GM18909 (cell line): ENCODE results near the gene NKIRAS2.

Source experiments
- ATAC-seq: cut with Tn5 transposase; IDR thresholded peaks from one replicate; pipeline ENCODE4 v1.9.1; 2021; ENCODE audit warnings: mild to moderate bottlenecking; ENCODE audit not compliant: unreplicated experiment, poor library complexity

NKIRAS2 gene

GRCh38 chr17:42052346-42052877, 32.5 kb downstream of the NKIRAS2 start:
- no peak for ATAC-seq

GRCh38 chr17:42053731-42054500, 34.0 kb downstream of the NKIRAS2 start:
- no peak for ATAC-seq

DNA sequence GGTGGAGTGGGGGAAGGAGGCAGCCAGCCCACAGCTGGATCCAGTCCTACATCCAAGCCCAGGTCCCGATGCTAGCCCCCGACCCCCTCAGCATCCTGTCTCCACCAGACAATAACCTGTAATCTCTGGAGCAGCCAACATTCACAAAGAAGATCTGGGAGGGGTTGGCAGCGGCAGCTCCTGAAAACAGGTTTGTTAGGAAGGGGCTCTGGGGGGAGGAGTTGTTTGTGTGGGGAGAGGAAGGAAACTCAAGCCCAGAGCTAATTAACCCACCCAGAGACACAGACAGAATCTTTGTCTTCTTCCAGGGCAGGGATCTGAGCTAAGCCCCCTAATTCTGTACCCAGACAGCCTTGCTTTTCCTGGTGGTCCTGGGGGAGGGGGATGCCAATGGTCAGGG, 35.1 kb downstream of the NKIRAS2 start:
- no peak for ATAC-seq

DNA sequence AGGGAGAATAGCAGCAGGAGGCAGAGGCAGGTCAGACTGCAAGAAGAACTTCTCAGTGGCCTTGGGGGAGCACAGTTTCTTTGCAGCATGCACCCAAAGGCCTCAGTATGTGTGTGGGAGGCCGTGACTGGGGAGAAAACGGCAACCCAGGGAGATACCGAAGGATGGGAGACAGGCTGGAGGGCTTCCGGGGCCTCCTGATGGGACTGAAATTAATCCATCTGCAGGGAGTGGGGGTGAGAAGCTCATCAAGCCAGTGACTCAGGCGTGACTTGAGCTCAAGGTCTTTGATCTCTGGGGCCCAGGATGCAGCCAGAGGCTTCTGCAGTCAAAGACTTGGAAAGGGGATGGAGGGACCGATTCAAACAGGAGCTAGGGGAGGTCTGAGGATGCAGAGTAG, 35.6 kb downstream of the NKIRAS2 start:
- ATAC-seq: no peak

DNA sequence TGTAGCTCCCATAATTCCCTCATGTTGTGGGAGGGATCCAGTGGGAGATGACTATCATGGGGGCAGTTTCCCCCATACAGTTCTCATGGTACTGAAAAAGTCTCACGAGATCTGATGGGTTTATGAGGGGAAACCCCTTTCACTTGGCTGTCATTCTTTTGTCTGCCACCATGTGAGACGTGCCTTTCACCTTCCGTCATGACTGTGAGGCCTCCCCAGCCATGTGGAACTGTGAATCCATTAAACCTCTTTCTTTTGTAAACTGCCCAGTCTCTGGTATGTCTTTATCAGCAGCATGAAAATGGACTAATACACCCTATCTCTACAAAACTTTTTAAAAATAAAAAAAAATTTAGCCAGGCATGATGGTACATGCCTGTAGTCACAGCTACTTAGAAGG, 36.7 kb downstream of the NKIRAS2 start:
- ATAC-seq: no peak

- no peak for ATAC-seq
Observed at GRCh38 chr17:42058063-42058462, 38.2 kb downstream of the NKIRAS2 start.

GRCh38 chr17:42059815-42060214, 39.9 kb downstream of the NKIRAS2 start:
- no peak for ATAC-seq

DNA sequence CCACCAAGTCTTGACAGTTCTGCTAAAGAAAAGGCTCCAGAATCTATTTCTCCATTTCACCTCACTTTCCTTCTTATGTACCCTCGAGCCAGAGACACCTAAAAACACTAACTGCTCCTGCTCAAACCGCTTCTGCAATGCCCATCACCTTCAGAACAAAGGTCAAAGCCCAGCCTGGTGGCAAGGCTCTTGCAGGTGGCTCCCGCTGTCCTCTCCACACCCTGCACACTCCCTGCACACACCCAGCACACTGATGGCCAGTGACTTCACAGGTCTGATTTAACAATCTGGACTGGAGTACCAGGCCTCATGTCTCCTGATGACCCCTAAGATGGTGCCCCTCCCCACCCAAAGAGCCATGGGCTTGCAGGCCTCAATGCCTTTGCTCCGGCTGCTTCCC, 40.3 kb downstream of the NKIRAS2 start:
- ATAC-seq: no peak

DNA sequence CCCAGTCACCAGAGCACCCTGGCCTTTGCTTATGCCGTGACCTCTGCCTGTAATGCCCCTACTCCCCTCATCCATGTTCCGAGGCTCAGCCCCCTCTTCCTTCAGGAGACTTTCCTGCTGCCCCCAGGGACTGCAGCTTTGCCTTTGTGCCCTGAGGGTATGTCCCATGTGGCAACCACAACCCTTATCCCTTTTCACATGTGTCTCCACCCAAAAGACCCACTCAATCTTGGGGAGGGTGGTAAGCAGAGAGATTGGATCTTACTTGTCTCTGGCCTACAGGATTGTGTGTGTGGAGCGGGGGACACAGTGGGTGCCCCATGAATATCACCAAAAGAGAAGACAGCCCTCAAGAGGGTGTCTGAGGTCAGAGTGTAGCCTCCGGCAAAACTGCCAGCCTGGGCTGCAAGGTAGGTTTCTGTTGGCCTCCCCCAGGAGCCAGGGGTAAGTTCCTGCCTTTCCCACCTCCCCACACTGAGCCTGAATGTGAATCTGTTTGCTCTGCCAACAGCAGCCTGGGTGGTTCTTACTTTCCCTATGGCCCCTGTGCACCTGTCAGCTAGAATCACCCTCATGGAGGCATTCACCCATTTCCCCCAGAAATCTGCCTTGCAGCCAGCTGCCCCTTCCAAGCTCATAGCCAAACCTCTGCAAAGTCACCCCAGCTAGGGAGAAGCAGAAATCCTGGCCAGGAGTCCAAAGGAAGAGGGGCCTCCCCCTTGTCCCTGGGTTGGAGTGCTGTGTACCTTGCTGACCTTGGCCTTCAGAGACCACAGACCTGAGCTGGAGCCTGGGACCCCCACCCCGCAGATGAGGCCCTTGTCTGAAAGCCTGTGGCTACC, 42.0 kb downstream of the NKIRAS2 start:
- ATAC-seq: no peak

DNA sequence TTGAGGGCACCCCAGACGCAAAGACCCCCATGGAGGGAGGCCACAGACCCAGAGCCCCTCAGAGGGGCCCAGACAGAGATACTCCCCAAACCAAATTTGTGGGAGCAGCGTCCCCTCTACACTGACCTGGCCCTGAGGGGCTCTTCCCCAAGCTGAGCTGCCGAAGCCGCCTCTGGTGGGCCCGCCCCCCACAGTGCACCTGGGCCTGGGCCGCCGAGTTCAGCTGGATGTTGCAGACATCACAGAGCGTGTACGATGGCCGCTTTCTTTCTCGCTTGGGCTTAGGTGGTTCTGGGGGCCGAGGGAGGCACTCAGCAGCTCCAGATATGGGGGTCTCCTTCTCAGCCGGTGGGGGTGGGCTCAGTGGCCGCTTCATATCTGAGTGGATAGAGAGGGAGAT, 42.8 kb downstream of the NKIRAS2 start:
- ATAC-seq: no peak

DNA sequence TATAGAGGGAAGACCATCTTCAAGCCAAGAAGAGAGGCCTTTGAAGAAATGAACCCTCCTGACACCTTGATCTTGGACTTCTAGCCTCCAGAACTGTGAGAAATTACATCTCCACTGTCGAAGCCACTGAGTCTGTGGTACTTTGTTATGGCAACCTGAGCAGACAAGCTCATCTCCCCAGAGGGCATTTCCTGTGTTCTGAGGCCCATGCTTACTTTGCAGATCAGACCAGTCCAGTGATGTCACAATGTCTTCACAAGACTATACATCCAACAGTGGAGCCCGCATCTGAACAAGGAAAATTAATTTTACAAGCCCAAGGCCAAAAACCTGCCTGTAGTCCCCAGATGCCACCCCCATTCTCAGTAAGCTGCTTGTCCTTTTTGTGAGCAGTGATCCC, 45.3 kb downstream of the NKIRAS2 start:
- no peak for ATAC-seq

GRCh38 chr17:42067371-42068091, 47.6 kb downstream of the NKIRAS2 start:
- ATAC-seq: no peak

DNA sequence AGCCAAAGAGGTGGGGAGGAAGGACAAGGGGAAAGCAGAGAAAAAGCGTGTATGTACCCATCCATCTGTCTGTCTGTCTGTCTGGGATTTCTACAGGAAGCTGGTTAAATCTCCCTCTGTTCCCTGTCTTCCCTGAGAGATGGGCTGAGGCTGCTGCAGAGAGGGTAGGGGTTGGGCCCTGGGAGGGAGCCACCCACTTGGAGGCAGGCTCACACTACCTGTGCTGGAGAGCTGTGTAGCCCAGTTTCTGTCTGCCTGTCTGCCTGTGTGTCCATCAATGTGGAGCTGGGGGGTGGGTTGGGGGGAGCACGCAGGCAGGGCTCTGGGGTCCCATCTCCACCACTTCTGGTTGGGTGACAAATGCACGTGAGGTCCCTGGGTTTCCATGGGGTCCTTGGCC, 49.1 kb downstream of the NKIRAS2 start:
- no peak for ATAC-seq

- no peak for ATAC-seq
Observed at GRCh38 chr17:42071810-42072209, 51.9 kb downstream of the NKIRAS2 start.

- ATAC-seq: no peak
Observed at GRCh38 chr17:42072323-42073187, 52.7 kb downstream of the NKIRAS2 start.
